CD4-positive, alpha-beta T cell (primary cell): ENCODE results near the gene CSNK2B. TPM values are rescaled to one million over a fixed set of nuclear protein-coding genes. Genes with fewer than 3 reads are reported as not detected.

Experiments used
- ATAC-seq: fragments of 200-7000 bp; cut with Tn5 transposase; one replicate; pipeline ENCODE4 v1.10.0; 2022; ENCODE audit warnings: mild to moderate bottlenecking; ENCODE audit not compliant: poor library complexity
- CTCF ChIA-PET: fragments of 350-600 bp; sonication (Branson Sonifier 250); formaldehyde crosslinking; loops from one replicate; lab custom pipeline; 2021; ENCODE audit warnings: antibody characterized with exemption, inconsistent platforms; lab: Charles Lee
- POLR2A ChIA-PET: fragments of 350-600 bp; sonication (Branson Sonifier 250); formaldehyde crosslinking; loops from one replicate; lab custom pipeline; 2021; ENCODE audit warnings: antibody characterized with exemption, inconsistent platforms; lab: Charles Lee
- DNase-seq, 14 experiments: peaks; one replicate each; pipeline ENCODE4 v3.0.0-alpha.2; 2013 to 2020; ENCODE audit warnings: mixed read lengths in 2 of 14
- H3K27ac ChIP-seq, 2 donors: one replicate each; pipeline versions ENCODE4 v1.5.1 to v1.7.0; 2013; ENCODE audit warnings: low read length in 2 of 2, low read depth in 1 of 2, mild to moderate bottlenecking in 1 of 2
- H3K27me3 ChIP-seq, 2 experiments: 1 replicate in 1 of 2; 2 replicates in 1 of 2; pipeline versions ENCODE4 v1.6.1 to v1.7.0; 2013; ENCODE audit warnings: low read length in 2 of 2, control low read depth in 1 of 2, mild to moderate bottlenecking in 1 of 2, moderate library complexity in 1 of 2; ENCODE audit not compliant: insufficient read depth in 2 of 2, control insufficient read depth in 1 of 2
- H3K36me3 ChIP-seq: one replicate; pipeline ENCODE4 v1.6.1; 2013; ENCODE audit warnings: low read length, control low read depth; ENCODE audit not compliant: insufficient read depth
- H3K4me1 ChIP-seq: one replicate; pipeline ENCODE4 v1.6.1; 2013; ENCODE audit warnings: low read length, control low read depth; ENCODE audit not compliant: insufficient read depth
- H3K4me3 ChIP-seq: one replicate; pipeline ENCODE4 v1.5.1; 2013; ENCODE audit warnings: mild to moderate bottlenecking, low read length, moderate library complexity
- H3K9me3 ChIP-seq, 2 experiments: 1 replicate in 1 of 2; 2 replicates in 1 of 2; pipeline versions ENCODE4 v1.6.1 to v1.7.0; 2013; ENCODE audit warnings: low read length in 2 of 2, mild to moderate bottlenecking in 2 of 2, control low read depth in 1 of 2, moderate library complexity in 1 of 2; ENCODE audit not compliant: control insufficient read depth in 1 of 2, insufficient read depth in 1 of 2
- H3K27ac Mint-ChIP-seq: one replicate; pipeline ENCODE4 v1.8.0; 2020; ENCODE audit warnings: mixed read lengths
- H3K27me3 Mint-ChIP-seq: one replicate; pipeline ENCODE4 v1.8.0; 2021; ENCODE audit warnings: mixed read lengths
- H3K36me3 Mint-ChIP-seq: one replicate; pipeline ENCODE4 v1.8.0; 2021; ENCODE audit warnings: low read depth, mixed read lengths
- H3K4me1 Mint-ChIP-seq: one replicate; pipeline ENCODE4 v1.8.0; 2021; ENCODE audit warnings: low read depth, mixed read lengths
- H3K4me3 Mint-ChIP-seq: one replicate; pipeline ENCODE4 v1.8.0; 2020; ENCODE audit warnings: mild to moderate bottlenecking, mixed read lengths
- H3K9me3 Mint-ChIP-seq: one replicate; pipeline ENCODE4 v1.8.0; 2020; ENCODE audit warnings: mixed read lengths
- intact Hi-C, 2 experiments: fragments of 100-400 bp; cut with DNase I in 1 of 2; cut with micrococcal nuclease in 1 of 2; formaldehyde crosslinking; loops; one replicate each; pipeline versions ENCODE4 v1.15.1 to v1.9.0; 2023 to 2025; cut with DNase I, micrococcal nuclease
- total RNA-seq, 174 experiments: library from RNA in 2 of 174; stranded (reverse) in 2 of 174; gene quantifications; one replicate each; pipeline ENCODE4 v1.2.3 and lab custom pipeline; 2021 to 2026
- TF ChIP-seq, protein P1 (sequence below): fragments of 200-600 bp; IDR thresholded peaks from one replicate; pipeline ENCODE4 v1.8.0; 2022; ENCODE audit warnings: antibody characterized with exemption, mild to moderate bottlenecking

Gene CSNK2B
- total RNA-seq, 2 experiments from 2014 or later, result 88.0 to 92.6 TPM

DNA sequence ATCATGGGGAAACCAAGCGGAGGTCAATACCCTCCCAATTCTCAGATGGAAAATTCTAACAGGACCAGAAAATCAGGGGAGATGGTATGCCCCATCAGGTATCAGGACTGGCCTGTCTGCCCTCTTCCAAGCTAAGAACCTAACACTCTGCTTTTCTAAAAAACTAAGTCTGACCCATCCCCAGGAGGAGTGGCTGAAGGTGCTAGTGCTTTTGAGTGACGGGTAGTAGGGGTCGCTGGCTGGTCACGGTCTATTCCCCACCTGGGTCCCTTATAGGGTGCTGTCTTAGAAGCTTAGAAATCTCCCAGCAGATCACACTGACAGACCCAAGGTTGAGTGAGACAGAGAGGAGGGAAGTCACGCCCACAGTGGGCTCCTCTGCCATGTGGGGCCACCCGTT, 27.7 kb downstream of the CSNK2B start:
- no peak for DNase-seq
- ChIA-PET CTCF (interaction anchor here (1.8 kb wide), 1 partner anchor 95 kb away, joined by 5 read pairs; no protein-coding TSS in a partner anchor), POLR2A (no interaction called here)
- H3K4me1 Mint-ChIP-seq, result peaks cover 13% of the 10 kb centered on the region
- no peak overlapping the region for H3K27ac ChIP-seq
- H3K9me3 ChIP-seq, result no peaks in the 10 kb centered on the region
- ATAC-seq, result no peak
- peaks cover 86% of the 10 kb centered on the region for H3K36me3 Mint-ChIP-seq
- no peaks in the 10 kb centered on the region for H3K27me3 Mint-ChIP-seq
- TF ChIP-seq, protein P1, sequence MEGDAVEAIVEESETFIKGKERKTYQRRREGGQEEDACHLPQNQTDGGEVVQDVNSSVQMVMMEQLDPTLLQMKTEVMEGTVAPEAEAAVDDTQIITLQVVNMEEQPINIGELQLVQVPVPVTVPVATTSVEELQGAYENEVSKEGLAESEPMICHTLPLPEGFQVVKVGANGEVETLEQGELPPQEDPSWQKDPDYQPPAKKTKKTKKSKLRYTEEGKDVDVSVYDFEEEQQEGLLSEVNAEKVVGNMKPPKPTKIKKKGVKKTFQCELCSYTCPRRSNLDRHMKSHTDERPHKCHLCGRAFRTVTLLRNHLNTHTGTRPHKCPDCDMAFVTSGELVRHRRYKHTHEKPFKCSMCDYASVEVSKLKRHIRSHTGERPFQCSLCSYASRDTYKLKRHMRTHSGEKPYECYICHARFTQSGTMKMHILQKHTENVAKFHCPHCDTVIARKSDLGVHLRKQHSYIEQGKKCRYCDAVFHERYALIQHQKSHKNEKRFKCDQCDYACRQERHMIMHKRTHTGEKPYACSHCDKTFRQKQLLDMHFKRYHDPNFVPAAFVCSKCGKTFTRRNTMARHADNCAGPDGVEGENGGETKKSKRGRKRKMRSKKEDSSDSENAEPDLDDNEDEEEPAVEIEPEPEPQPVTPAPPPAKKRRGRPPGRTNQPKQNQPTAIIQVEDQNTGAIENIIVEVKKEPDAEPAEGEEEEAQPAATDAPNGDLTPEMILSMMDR, result no peak
- no peak overlapping the region for H3K4me3 ChIP-seq
- H3K4me3 Mint-ChIP-seq, result no peak overlapping the region
- H3K9me3 Mint-ChIP-seq, result no peaks in the 10 kb centered on the region
- peaks cover 80% of the 10 kb centered on the region for H3K36me3 ChIP-seq
- peak overlapping the region; percentile 27 for H3K27ac Mint-ChIP-seq
- H3K4me1 ChIP-seq, result peaks cover under 1% of the 10 kb centered on the region
- intact Hi-C loops, result no loop called here
- H3K27me3 ChIP-seq, result no peaks in the 10 kb centered on the region

DNA sequence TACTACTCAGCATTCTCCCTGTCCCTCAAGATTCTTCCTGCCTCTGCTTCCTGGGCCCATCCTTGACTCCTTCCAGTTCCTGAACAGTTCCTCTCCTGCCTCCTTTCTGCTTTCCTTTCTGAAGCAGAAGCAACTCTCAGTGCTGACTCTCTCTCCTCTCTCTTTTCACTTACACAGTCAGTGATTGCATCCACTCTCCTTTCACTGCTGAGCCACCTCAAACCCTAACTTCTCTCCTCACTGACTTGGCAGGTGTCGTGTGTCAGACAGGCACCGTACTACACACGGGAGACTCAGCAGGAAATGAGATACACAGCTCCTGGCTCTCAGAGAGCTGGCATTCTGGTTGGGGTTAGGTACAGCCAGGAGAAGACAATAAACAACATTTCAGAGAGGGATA, 31.7 kb downstream of the CSNK2B start:
- H3K27ac ChIP-seq, result no peak overlapping the region
- no peak for ATAC-seq
- DNase-seq, result no peak
- TF ChIP-seq, protein P1, result no peak
- no peak overlapping the region for H3K4me3 ChIP-seq
- Mint-ChIP-seq H3K27ac (peak overlapping the region; percentile 18), H3K27me3 (no peaks in the 10 kb centered on the region), H3K9me3 (no peaks in the 10 kb centered on the region), H3K4me1 (peaks cover 37% of the 10 kb centered on the region), H3K36me3 (peaks cover 78% of the 10 kb centered on the region), H3K4me3 (no peak overlapping the region)
- H3K27me3 ChIP-seq, result no peaks in the 10 kb centered on the region
- CTCF ChIA-PET, result no interaction called here
- peaks cover 26% of the 10 kb centered on the region for H3K4me1 ChIP-seq
- H3K36me3 ChIP-seq, result peaks cover 58% of the 10 kb centered on the region
- no peaks in the 10 kb centered on the region for H3K9me3 ChIP-seq
- POLR2A ChIA-PET, result no interaction called here
- intact Hi-C loops, result no loop called here

DNA sequence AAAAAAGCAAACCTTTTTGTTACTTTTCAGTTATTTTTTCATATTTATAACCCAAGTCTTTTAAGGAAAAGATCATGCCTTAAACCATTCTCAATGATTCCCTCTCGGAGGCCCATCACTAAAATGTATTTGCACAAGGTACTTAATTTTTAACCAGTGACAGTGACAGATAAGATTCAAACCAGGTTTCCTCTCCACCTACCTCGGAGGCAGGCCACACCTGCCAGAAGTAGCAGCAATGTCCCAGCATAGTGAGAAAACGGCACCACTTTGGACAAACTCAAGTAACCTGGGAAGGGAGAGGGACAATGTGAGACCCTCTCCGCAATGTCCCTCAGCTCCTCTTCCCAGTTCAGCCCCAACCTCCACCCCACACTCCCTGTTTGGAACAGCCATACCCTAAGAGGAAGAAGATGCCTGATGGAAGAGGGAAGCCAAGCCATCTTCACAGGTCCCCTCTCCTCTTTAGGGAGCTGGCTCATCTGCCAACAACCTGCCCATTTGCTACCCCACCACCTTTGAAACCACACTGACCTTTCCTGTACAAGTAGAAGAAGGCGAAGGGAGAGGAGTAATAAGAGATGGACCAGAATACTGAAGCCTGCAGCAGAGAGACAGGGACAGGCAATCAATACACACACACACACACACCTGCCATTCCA, 35.0 kb downstream of the CSNK2B start:
- peak overlapping the region; percentile 94 for H3K27ac Mint-ChIP-seq
- CTCF ChIA-PET, result interaction anchor here (1.7 kb wide), 1 partner anchor 29 kb away, joined by 3 read pairs; no protein-coding TSS in a partner anchor
- H3K4me1 ChIP-seq, result peaks cover 35% of the 10 kb centered on the region

More for the DNA sequence above, 35.0 kb downstream of the CSNK2B start:
- H3K4me1 Mint-ChIP-seq, result peaks cover 44% of the 10 kb centered on the region
- Histone ChIP-seq H3K27ac (no peak overlapping the region), H3K36me3 (peaks cover 33% of the 10 kb centered on the region), H3K9me3 (no peaks in the 10 kb centered on the region), H3K27me3 (no peaks in the 10 kb centered on the region), H3K4me3 (no peak overlapping the region)
- H3K4me3 Mint-ChIP-seq, result peak overlapping the region; percentile 94
- DNase-seq, result no peak
- POLR2A ChIA-PET, result no interaction called here
- intact Hi-C loops, result loop anchor here in 1 of 2 experiments (5.0 kb wide), 1 partner anchor 36 kb away; the partner anchor contains the start of gene CLIC1
- ATAC-seq, result no peak
- no peaks in the 10 kb centered on the region for H3K9me3 Mint-ChIP-seq
- peaks cover 54% of the 10 kb centered on the region for H3K36me3 Mint-ChIP-seq
- no peaks in the 10 kb centered on the region for H3K27me3 Mint-ChIP-seq
- TF ChIP-seq, protein P1, result no peak
